GM13976 (cell line): Measurements from ENCODE around the gene PAXX.

Source experiments
- DNase-seq: peaks from one replicate; pipeline ENCODE4 v3.0.0; 2012; ENCODE audit warnings: low spot score
- CTCF ChIP-seq: IDR thresholded peaks from 2 replicates; pipeline ENCODE4 v1.5.1; 2012; ENCODE audit warnings: borderline replicate concordance, mild to moderate bottlenecking; ENCODE audit not compliant: insufficient read depth; ENCODE audit errors: extremely low read depth, missing control alignments, control extremely low read depth
- in situ Hi-C: fragments of 300-500 bp; cut with MboI; formaldehyde crosslinking; loops from one replicate; pipeline ENCODE4 v1.12.0; 2022; ENCODE audit warnings: low sequenced_read_pairs, mixed read lengths, inconsistent platforms; ENCODE audit not compliant: unreplicated experiment

PAXX gene

GRCh38 chr9:137023157-137023556 is 30.9 kb downstream of the PAXX start:
- DNase-seq, result no peak
- in situ Hi-C loops, result no loop called here
- TF ChIP-seq CTCF, result no peak

GRCh38 chr9:137023583-137023991 is 31.4 kb downstream of the PAXX start:
- no peak for DNase-seq
- in situ Hi-C loops, result no loop called here
- no peak for TF ChIP-seq CTCF

GRCh38 chr9:137025517-137025966 is 33.3 kb downstream of the PAXX start:
- in situ Hi-C loops, result no loop called here
- DNase-seq, result no peak
- TF ChIP-seq CTCF, result no peak

- in situ Hi-C loops, result no loop called here
- DNase-seq, result no peak
- TF ChIP-seq CTCF, result no peak
Measured at GRCh38 chr9:137026384-137026783, 34.2 kb downstream of the PAXX start.

GRCh38 chr9:137026828-137027227 is 34.6 kb downstream of the PAXX start:
- no peak for TF ChIP-seq CTCF
- DNase-seq, result no peak
- in situ Hi-C loops, result no loop called here

GRCh38 chr9:137027369-137028262 is 35.4 kb downstream of the PAXX start, which contains the start of gene ABCA2:
ABCA2 (minus strand) TSS chr9:137028237; CDS start chr9:137028140, 97 bp downstream.
- in situ Hi-C loops, result no loop called here
- DNase-seq, result no peak
- TF ChIP-seq CTCF, result no peak
